GM12891 (cell line): ENCODE measurements around the gene RPS6KA2.

Experiments used
- DNase-seq: peaks from one replicate; pipeline ENCODE4 v3.0.0; 2011; ENCODE audit warnings: low spot score; ENCODE audit not compliant: insufficient read length
- FAIRE-seq: peaks from 2 replicates; lab custom pipeline; 2011; peaks lifted over from hg19 to GRCh38; lab: Jason Lieb, UNC
- PAX5 ChIP-seq: IDR thresholded peaks from 2 replicates; pipeline ENCODE4 v1.6.1; 2011; ENCODE audit warnings: low read length, moderate library complexity, mild to moderate bottlenecking; ENCODE audit not compliant: insufficient read depth, severe bottlenecking
- POLR2A ChIP-seq: IDR thresholded peaks from 2 replicates; pipeline ENCODE4 v1.6.1; 2011; ENCODE audit warnings: low read depth, low read length, control low read depth
- POLR2AphosphoS5 ChIP-seq: IDR thresholded peaks from 2 replicates; pipeline ENCODE4 v1.6.1; 2011; ENCODE audit warnings: low read depth, low read length, control low read depth
- POU2F2 ChIP-seq: IDR thresholded peaks from 2 replicates; pipeline ENCODE4 v1.6.1; 2011; ENCODE audit warnings: low read depth, mild to moderate bottlenecking, control low read depth, low read length, moderate library complexity
- SPI1 ChIP-seq: IDR thresholded peaks from 2 replicates; pipeline ENCODE4 v1.6.1; 2011; ENCODE audit warnings: low read depth, low read length, control low read depth
- TAF1 ChIP-seq: IDR thresholded peaks from 2 replicates; pipeline ENCODE4 v1.6.1; 2011; ENCODE audit warnings: low read depth, low read length, control low read depth

The RPS6KA2 gene

DNA sequence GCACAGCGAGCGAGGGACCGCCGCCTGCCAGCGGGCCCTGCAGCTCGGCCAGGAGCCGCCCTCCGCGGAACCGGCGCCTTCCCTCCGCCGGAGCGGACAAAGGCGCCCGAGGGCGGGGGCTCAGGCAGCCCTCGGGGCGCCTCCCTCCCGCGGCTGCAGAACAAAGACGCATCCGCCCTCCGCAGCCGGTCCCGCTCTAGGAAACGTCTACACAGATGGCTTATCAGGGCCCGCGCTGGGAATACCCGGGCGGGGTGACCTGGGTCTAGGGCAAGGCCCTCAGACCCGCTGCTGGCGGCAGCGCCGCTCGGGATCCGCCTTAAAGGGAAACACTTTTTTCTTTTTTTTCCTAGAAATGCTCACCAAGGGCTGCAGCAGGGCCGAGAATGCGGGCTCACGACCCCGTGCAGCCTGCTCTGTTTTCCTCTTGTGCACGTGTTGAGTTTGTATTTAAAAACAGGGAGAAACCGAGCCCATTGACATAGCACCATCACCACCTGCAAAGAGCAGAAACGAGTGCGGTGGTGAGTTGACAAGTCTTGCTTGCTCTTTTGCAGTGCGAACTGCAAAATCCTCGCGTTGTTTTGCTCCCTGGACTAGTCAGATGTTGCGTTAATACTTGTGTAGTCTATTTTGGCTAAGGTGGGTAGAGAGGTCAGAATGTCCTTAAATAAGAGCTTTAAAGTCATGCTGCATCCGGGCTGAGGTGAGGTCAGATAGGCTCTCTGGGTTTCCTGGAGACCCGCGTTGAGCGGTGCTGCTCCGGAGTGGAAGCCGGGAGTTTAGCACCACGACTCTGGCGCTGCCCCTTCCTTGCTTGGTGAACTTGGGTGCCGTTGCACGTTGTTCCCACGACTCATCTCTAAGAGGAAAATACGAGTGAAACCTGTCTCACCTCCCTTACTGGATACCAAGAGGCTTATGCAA lies 1.1 kb upstream of the RPS6KA2 start:
- DNase-seq (peak; percentile 43), FAIRE-seq (peak; percentile 70)
- TF ChIP-seq POLR2A (no peak), PAX5 (no peak), POU2F2 (no peak), SPI1 (no peak), TAF1 (no peak), POLR2AphosphoS5 (no peak)

- peak; percentile 28 for DNase-seq
- no peak for TF ChIP-seq POLR2AphosphoS5
- no peak for TF ChIP-seq POU2F2
- TF ChIP-seq TAF1: no peak
- TF ChIP-seq SPI1: no peak
- no peak for TF ChIP-seq PAX5
- TF ChIP-seq POLR2A: no peak
- FAIRE-seq: no peak
Observed at GRCh38 chr6:166626177-166627032, 646 bp downstream of the RPS6KA2 start.

- FAIRE-seq (no peak), DNase-seq (no peak)
- TF ChIP-seq POU2F2 (no peak), SPI1 (no peak), POLR2AphosphoS5 (no peak), PAX5 (no peak), TAF1 (no peak), POLR2A (no peak)
Observed at GRCh38 chr6:166625356-166625755, 1.7 kb downstream of the RPS6KA2 start.

DNA sequence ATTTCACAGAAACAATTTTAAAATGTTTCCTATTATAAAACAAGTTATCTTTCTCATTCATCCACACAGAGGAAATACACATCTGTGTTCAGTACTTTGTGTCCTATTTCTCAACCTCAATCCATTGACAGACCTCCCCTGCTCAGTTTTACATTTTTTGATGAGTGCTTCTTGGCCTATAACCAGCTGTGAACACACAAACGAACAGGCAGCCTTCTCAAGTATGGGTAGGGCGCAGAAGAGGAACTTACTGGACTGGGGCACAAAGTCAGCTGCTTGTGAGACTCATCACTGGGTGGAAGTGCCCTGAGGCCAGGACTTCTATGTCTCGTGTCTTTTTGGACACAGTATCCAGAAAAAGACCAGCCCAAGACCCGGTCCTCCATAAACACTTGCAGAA lies 2.8 kb downstream of the RPS6KA2 start:
- TF ChIP-seq TAF1 (no peak), POLR2A (no peak), POU2F2 (no peak), POLR2AphosphoS5 (no peak), PAX5 (no peak), SPI1 (no peak)
- FAIRE-seq: no peak
- DNase-seq: no peak

DNA sequence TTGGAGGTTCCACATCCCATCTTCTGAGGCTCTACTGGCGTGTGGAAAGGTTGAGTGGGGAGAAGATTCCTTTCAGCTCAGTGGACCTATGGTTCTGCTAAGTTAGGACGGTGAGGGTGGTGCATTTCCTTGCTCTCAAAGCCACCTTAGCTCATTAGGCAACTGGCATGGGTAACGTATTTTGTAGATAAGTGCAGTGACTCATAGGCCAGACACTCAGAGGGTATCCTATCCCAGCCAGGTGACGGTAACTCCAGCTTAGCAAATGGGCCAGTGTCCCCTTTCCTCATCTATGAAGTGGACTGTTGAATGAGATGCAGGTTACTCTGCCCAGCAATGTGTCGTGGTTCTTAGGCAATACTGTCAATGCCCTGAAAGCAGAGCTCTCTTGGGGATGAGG lies 3.7 kb downstream of the RPS6KA2 start:
- TF ChIP-seq POU2F2 (no peak), POLR2AphosphoS5 (no peak), POLR2A (no peak), TAF1 (no peak), PAX5 (no peak), SPI1 (no peak)
- FAIRE-seq: no peak
- no peak for DNase-seq

DNA sequence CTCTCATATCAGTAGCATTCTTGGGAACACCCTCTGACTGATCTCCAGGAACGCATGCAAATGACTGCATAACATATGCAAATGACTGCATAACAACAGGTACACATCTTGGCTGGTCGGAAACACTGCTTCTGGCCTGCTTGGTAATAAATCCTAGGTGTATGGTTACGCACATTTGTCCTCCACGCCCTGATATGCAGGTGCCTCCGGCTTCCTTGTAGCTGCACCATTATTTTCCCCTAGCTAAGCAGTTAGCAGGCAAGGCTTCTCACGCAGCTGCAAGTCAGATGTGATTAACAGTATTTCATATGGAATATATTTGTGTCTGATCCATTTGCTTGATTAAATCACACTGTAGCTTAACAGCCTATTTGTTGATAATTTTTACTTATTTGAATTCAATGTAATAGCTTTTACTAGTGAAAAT lies 5.9 kb downstream of the RPS6KA2 start:
- TF ChIP-seq TAF1: no peak
- no peak for TF ChIP-seq POU2F2
- no peak for TF ChIP-seq POLR2AphosphoS5
- no peak for TF ChIP-seq PAX5
- no peak for TF ChIP-seq POLR2A
- TF ChIP-seq SPI1: no peak
- no peak for DNase-seq
- FAIRE-seq: no peak

DNA sequence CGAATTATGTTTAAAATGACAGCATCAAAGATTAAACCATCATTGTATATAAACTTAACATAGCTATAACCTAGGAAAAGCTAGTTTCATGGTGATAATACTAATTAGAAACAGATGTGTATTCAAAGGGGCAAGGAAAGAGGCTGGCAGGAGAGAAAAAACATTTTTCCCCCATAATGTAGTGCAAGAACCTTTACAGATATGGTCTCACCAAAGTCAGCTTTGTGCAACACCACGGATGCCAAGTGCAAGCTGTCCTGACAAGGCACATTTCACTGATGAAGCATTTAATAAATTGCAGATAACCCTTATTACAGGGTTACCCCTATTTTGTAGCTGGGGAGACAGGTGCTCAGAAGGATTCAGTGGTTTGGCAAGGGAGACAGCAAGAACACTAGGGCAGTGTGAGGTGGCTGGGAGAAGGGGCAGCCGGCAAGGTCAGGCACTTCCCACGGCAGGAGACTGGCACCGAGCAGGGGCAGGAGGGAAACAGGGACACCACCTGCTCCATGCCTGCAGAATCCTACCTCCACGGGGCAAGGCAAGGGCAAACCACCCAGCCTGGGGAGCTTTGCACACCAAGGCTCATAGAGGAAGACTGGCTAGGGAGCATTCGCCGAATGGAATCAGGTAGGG lies 6.5 kb downstream of the RPS6KA2 start:
- DNase-seq (no peak), FAIRE-seq (no peak)
- TF ChIP-seq POU2F2 (no peak), SPI1 (no peak), TAF1 (no peak), PAX5 (no peak), POLR2A (no peak), POLR2AphosphoS5 (no peak)

- TF ChIP-seq POLR2AphosphoS5 (no peak), SPI1 (no peak), POU2F2 (no peak), POLR2A (no peak), TAF1 (no peak), PAX5 (no peak)
- no peak for FAIRE-seq
- no peak for DNase-seq
Observed at GRCh38 chr6:166619912-166620311, 7.1 kb downstream of the RPS6KA2 start.
